Body of pancreas (tissue), 4 donors: ENCODE data around the gene HMCN2.

Experiments
- CTCF ChIP-seq, 7 experiments: fragments of 450-650 bp in 4 of 7; fragments of 200-600 bp in 3 of 7; sonication (generic) in 3 of 7; IDR thresholded peaks; one replicate each; pipeline ENCODE4 v1.5.1; 2016 to 2019; ENCODE audit warnings: antibody characterized with exemption in 7 of 7
- POLR2A ChIP-seq, 3 donors: fragments of 450-650 bp; IDR thresholded peaks; one replicate each; pipeline ENCODE4 v1.6.1; 2016; ENCODE audit warnings: antibody characterized with exemption in 3 of 3, mild to moderate bottlenecking in 2 of 3

- TF ChIP-seq CTCF (IDR thresholded peaks at IDR 0.05) = no peak
- TF ChIP-seq POLR2A (IDR thresholded peaks at IDR 0.05) = no peak
Measured at GRCh38 chr9:130482463-130482862, 216.9 kb downstream of the HMCN2 start.
